BJ (cell line): ENCODE measurements around the gene MRNIP. TPM values are rescaled to one million over a fixed set of nuclear protein-coding genes. Genes with fewer than 3 reads are reported as not detected.
A peak's percentile ranks its signal among the peaks of the same experiment; 100 is the strongest.

Source experiments
- CTCF ChIA-PET: fragments of 350-600 bp; formaldehyde crosslinking; extraction: SDS; loops from one replicate; lab custom pipeline; 2021; ENCODE audit warnings: antibody characterized with exemption, inconsistent platforms; lab: Yijun Ruan, JAX
- POLR2A ChIA-PET: fragments of 300-600 bp; sonication (Branson Sonifier 250); formaldehyde crosslinking; extraction: SDS; loops from one replicate; lab custom pipeline; 2021; ENCODE audit warnings: antibody characterized with exemption; lab: Charles Lee
- DNase-seq: peaks from one replicate; pipeline ENCODE4 v3.0.0-alpha.2; 2011; ENCODE audit warnings: low read depth
- H3K27me3 ChIP-seq: 2 replicates; pipeline ENCODE4 v1.6.0; 2011; ENCODE audit warnings: low read length; ENCODE audit not compliant: control insufficient read depth, insufficient read depth
- H3K36me3 ChIP-seq: 2 replicates; pipeline ENCODE4 v1.5.1; 2011; ENCODE audit warnings: low read length; ENCODE audit not compliant: control insufficient read depth, insufficient read depth
- H3K4me3 ChIP-seq: 2 replicates; pipeline ENCODE4 v1.5.1; 2011; ENCODE audit warnings: low read depth, mild to moderate bottlenecking, control low read depth, low read length
- CTCF ChIP-seq: IDR thresholded peaks from 2 replicates; pipeline ENCODE4 v1.5.1; 2011; ENCODE audit warnings: low read depth, mild to moderate bottlenecking, control low read depth, inconsistent platforms, low read length, moderate library complexity; ENCODE audit not compliant: insufficient read depth
- polyA plus RNA-seq: library from polyadenylated mRNA; depleted of rRNA; stranded (reverse); fragments of >200 nt; gene quantifications from 2 replicates; pipeline ENCODE4 v1.2.3, GENCODE V29; 2011

The MRNIP gene
- polyA plus RNA-seq, 1 experiment = 14.1 TPM

DNA sequence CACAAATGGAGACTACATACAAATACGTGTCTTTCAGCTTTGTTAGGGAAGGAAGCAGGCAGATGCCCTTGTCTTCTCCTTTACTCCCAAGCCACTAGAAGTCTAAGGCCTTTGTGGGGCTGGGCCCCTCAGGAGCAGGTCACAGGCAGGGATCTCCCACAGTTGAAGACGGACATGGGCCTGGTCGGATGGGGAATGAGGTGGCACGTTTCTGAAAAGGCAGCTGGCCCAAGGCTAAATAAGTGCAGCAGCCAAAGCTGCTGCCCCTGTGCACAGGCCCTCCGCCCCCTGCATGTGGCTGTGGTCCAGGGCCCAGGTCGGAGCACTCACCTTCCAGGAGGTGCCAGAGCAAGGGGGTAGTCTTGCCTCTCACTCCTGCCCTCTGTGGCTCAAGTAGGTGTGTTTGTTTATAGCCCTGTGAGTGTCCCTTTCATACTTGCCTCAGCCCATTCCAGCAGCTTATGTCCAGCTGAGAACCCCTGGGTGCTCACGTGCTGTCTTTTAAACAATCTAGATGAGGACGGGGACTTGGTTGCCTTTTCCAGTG lies 36.1 kb downstream of the MRNIP start:
- DNase-seq = no peak
- Histone ChIP-seq H3K4me3 (peak overlapping the region; percentile 99), H3K27me3 (no peaks in the 10 kb centered on the region), H3K36me3 (peaks cover 43% of the 10 kb centered on the region)
- CTCF ChIA-PET = interaction anchor here (0.5 to 1.7 kb wide), 3 partner anchors 26 to 200 kb away, joined by 3 to 7 read pairs (median 4); no protein-coding TSS in a partner anchor
- POLR2A ChIA-PET = interaction anchor here (1.0 kb wide), 1 partner anchor 10 kb away, joined by 3 read pairs; no protein-coding TSS in a partner anchor
- TF ChIP-seq CTCF = no peak

DNA sequence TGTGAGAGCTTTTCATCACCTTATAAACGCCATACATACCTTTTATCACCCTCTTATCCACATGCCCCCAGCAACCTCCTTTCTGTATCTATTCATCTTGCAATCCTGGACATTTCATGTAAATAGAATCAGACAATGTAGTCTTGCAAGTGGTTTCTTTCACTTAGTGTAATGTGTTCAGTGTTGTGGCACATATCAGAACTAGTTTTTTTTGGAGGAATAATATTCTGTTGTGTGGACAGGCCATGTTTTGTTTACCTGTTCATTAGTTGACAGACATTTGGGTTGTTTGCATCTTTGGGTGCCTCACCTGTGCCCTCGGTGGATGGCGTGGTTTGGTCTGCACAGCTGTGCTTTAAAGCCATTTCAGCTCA lies 36.6 kb downstream of the MRNIP start:
- no peak for TF ChIP-seq CTCF
- ChIA-PET CTCF (interaction anchor here (0.5 to 1.7 kb wide), 3 partner anchors 26 to 200 kb away, joined by 3 to 7 read pairs (median 4); no protein-coding TSS in a partner anchor), POLR2A (interaction anchor here (1.0 kb wide), 1 partner anchor 10 kb away, joined by 3 read pairs; no protein-coding TSS in a partner anchor)
- no peak for DNase-seq
- Histone ChIP-seq H3K36me3 (peaks cover 42% of the 10 kb centered on the region), H3K4me3 (peak overlapping the region; percentile 99), H3K27me3 (no peaks in the 10 kb centered on the region)

GRCh38 chr5:179821298-179822058 lies 37.1 kb downstream of the MRNIP start:
- Histone ChIP-seq H3K36me3 (peaks cover 37% of the 10 kb centered on the region), H3K27me3 (no peaks in the 10 kb centered on the region), H3K4me3 (peak overlapping the region; percentile 99)
- POLR2A ChIA-PET = interaction anchor here (1.0 kb wide), 2 partner anchors 11 to 198 kb away, joined by 3 read pairs; no protein-coding TSS in a partner anchor
- peak; percentile 60 for DNase-seq
- no peak for TF ChIP-seq CTCF
- CTCF ChIA-PET = interaction anchor here (0.5 to 1.7 kb wide), 4 partner anchors 12 to 199 kb away, joined by 3 to 7 read pairs (median 4); no protein-coding TSS in a partner anchor

- H3K36me3 ChIP-seq = peaks cover 33% of the 10 kb centered on the region
- no peak for DNase-seq
- peak within 1 kb of the TSS; percentile 99 for H3K4me3 ChIP-seq
- POLR2A ChIA-PET = interaction anchor here (0.6 to 1.2 kb wide), 4 partner anchors 14 to 197 kb away, joined by 3 read pairs; no protein-coding TSS in a partner anchor
- no peak for TF ChIP-seq CTCF
- CTCF ChIA-PET = interaction anchor here (0.7 to 1.2 kb wide), 2 partner anchors 12 to 701 kb away, joined by 3 read pairs; no protein-coding TSS in a partner anchor
- H3K27me3 ChIP-seq = no peaks in the 10 kb centered on the region
Measured at GRCh38 chr5:179820483-179821297, 37.9 kb downstream of the MRNIP start, which contains the start of gene SQSTM1. SQSTM1 (plus strand) TSS chr5:179820905; CDS start chr5:179820937, 32 bp downstream.
